ENCODE data around the gene SH3RF1.
A peak's percentile ranks its signal among the peaks of the same experiment; 100 is the strongest.
"Not testable (repeated sequence)": the region's sequence is repeated elsewhere in the genome, so short reads cannot be mapped to it uniquely, and the experiment has no call there.

The SH3RF1 gene

GRCh38 chr4:169207436-169208089 is 63.2 kb downstream of the SH3RF1 start:
- Histone ChIP-seq H3K4me3 (no peak overlapping the region), H3K27ac (no peak overlapping the region)

GRCh38 chr4:169205744-169206080 is 65.0 kb downstream of the SH3RF1 start:
- Histone ChIP-seq H3K4me3 (no peak overlapping the region), H3K27ac (peak overlapping the region in 1 of 21 experiments; percentile 5)

- no peak overlapping the region for H3K4me3 ChIP-seq
- H3K27ac ChIP-seq = peak overlapping the region in 1 of 21 experiments; percentile 9
Measured at GRCh38 chr4:169205075-169205743, 65.5 kb downstream of the SH3RF1 start.

GRCh38 chr4:169203891-169204290 is 66.9 kb downstream of the SH3RF1 start:
- H3K4me3 ChIP-seq = no peak overlapping the region
- H3K27ac ChIP-seq = no peak overlapping the region

GRCh38 chr4:169203278-169203677 is 67.5 kb downstream of the SH3RF1 start:
- H3K27ac ChIP-seq = peak overlapping the region in 1 of 21 experiments; percentile 56
- not testable (repeated sequence) for H3K4me3 ChIP-seq

GRCh38 chr4:169202878-169203277 is 67.9 kb downstream of the SH3RF1 start:
- Histone ChIP-seq H3K27ac (peak overlapping the region in 5 of 21 experiments; percentile 6 to 72 (median 58)), H3K4me3 (no peak overlapping the region)

GRCh38 chr4:169202145-169202699 is 68.5 kb downstream of the SH3RF1 start:
- H3K27ac ChIP-seq = peak overlapping the region in 11 of 21 experiments; percentile 6 to 72 (median 48)
- H3K4me3 ChIP-seq = no peak overlapping the region

GRCh38 chr4:169201222-169202144 is 69.3 kb downstream of the SH3RF1 start:
- Histone ChIP-seq H3K4me3 (no peak overlapping the region), H3K27ac (peak overlapping the region in 13 of 21 experiments; percentile 15 to 72 (median 44))

GRCh38 chr4:169200361-169201030 is 70.3 kb downstream of the SH3RF1 start:
- Histone ChIP-seq H3K27ac (peak overlapping the region in 10 of 21 experiments; percentile 5 to 72 (median 46)), H3K4me3 (no peak overlapping the region)

- H3K27ac ChIP-seq = no peak overlapping the region
- no peak overlapping the region for H3K4me3 ChIP-seq
Measured at GRCh38 chr4:169199184-169199583, 71.6 kb downstream of the SH3RF1 start.

GRCh38 chr4:169198167-169198566 is 72.6 kb downstream of the SH3RF1 start:
- no peak overlapping the region for H3K27ac ChIP-seq
- no peak overlapping the region for H3K4me3 ChIP-seq

GRCh38 chr4:169197206-169197605 is 73.5 kb downstream of the SH3RF1 start:
- H3K4me3 ChIP-seq, H3K27ac ChIP-seq: not testable (repeated sequence)

- Histone ChIP-seq H3K27ac (no peak overlapping the region), H3K4me3 (no peak overlapping the region)
Measured at GRCh38 chr4:169195032-169195431, 75.7 kb downstream of the SH3RF1 start.

GRCh38 chr4:169189968-169190367 is 80.8 kb downstream of the SH3RF1 start:
- H3K4me3 ChIP-seq, H3K27ac ChIP-seq: not testable (repeated sequence)

- Histone ChIP-seq H3K27ac (no peak overlapping the region), H3K4me3 (no peak overlapping the region)
Measured at GRCh38 chr4:169189372-169189771, 81.4 kb downstream of the SH3RF1 start.

GRCh38 chr4:169188204-169188603 is 82.6 kb downstream of the SH3RF1 start:
- H3K4me3 ChIP-seq = no peak overlapping the region
- H3K27ac ChIP-seq = peak overlapping the region in 1 of 21 experiments; percentile 42

GRCh38 chr4:169185133-169185956 is 85.4 kb downstream of the SH3RF1 start:
- H3K4me3 ChIP-seq = no peak overlapping the region
- peak overlapping the region in 3 of 21 experiments; percentile 26 to 45 (median 38) for H3K27ac ChIP-seq

- no peak overlapping the region for H3K4me3 ChIP-seq
- H3K27ac ChIP-seq = peak overlapping the region in 2 of 21 experiments; percentile 38 to 40
Measured at GRCh38 chr4:169184686-169185085, 86.1 kb downstream of the SH3RF1 start.

GRCh38 chr4:169184236-169184635 is 86.5 kb downstream of the SH3RF1 start:
- H3K27ac ChIP-seq = peak overlapping the region in 2 of 21 experiments; percentile 38 to 40

More at GRCh38 chr4:169184236-169184635, 86.5 kb downstream of the SH3RF1 start:
- H3K4me3 ChIP-seq = no peak overlapping the region
